K562 (cell line): Measurements from ENCODE around the gene TTLL9. TPM values are rescaled to one million over a fixed set of nuclear protein-coding genes. Genes with fewer than 3 reads are reported as not detected.

Experiments used
- BDP1 ChIP-seq: IDR thresholded peaks from 3 replicates; pipeline ENCODE4 v1.6.1; 2011; ENCODE audit not compliant: insufficient read length, insufficient read depth
- BHLHE40 ChIP-seq: IDR thresholded peaks from 2 replicates; pipeline ENCODE4 v1.6.1; 2011; ENCODE audit warnings: low read length, improper control_type of control experiment
- BRD9 ChIP-seq: fragments of 450-650 bp; IDR thresholded peaks from 2 replicates; pipeline ENCODE4 v1.6.1; 2018; ENCODE audit warnings: low read depth; ENCODE audit not compliant: partially characterized antibody
- CSDE1 ChIP-seq, 2 experiments: fragments of 450-650 bp; IDR thresholded peaks; 2 replicates each; pipeline ENCODE4 v1.6.1; 2016; ENCODE audit warnings: mild to moderate bottlenecking in 1 of 2
- EHMT2 ChIP-seq: fragments of 450-650 bp; IDR thresholded peaks from 2 replicates; pipeline ENCODE4 v1.6.1; 2018; ENCODE audit warnings: antibody characterized with exemption
- ELF1 ChIP-seq: fragments of 200-800 bp; sonication (Bioruptor generic); IDR thresholded peaks from 2 replicates; pipeline ENCODE4 v1.6.1; 2016; ENCODE audit warnings: missing genetic modification characterization, missing compliant biosample characterization
- ILF3 ChIP-seq: fragments of 450-650 bp; IDR thresholded peaks from 2 replicates; pipeline ENCODE4 v1.6.1; 2018; ENCODE audit warnings: antibody characterized with exemption, mild to moderate bottlenecking, moderate library complexity, borderline replicate concordance
- IRF2 ChIP-seq: sonication (generic); formaldehyde crosslinking; IDR thresholded peaks from 2 replicates; pipeline ENCODE4 v1.8.1; 2022; ENCODE audit warnings: mild to moderate bottlenecking, missing genetic modification reagents
- MXI1 ChIP-seq: IDR thresholded peaks from 2 replicates; pipeline ENCODE4 v1.6.1; 2011; ENCODE audit warnings: low read depth, mild to moderate bottlenecking, improper control_type of control experiment, low read length
- NEUROD1 ChIP-seq: fragments of 150-350 bp; IDR thresholded peaks from 2 replicates; pipeline ENCODE4 v1.6.1; 2014; ENCODE audit warnings: borderline replicate concordance, low read length, low read depth; ENCODE audit not compliant: partially characterized antibody
- POLR2AphosphoS2 ChIP-seq: IDR thresholded peaks from 2 replicates; pipeline ENCODE4 v1.6.1; 2012; ENCODE audit warnings: low read length, improper control_type of control experiment
- POLR3A ChIP-seq: IDR thresholded peaks from 2 replicates; pipeline ENCODE4 v1.6.1; 2011; ENCODE audit warnings: borderline replicate concordance, mild to moderate bottlenecking, moderate library complexity; ENCODE audit not compliant: insufficient read length, insufficient read depth; ENCODE audit errors: extremely low read depth
- PTBP1 ChIP-seq: fragments of 200-400 bp; formaldehyde crosslinking; IDR thresholded peaks from 2 replicates; pipeline ENCODE4 v1.6.1; 2017; ENCODE audit warnings: low read depth, low read length
- RFX1 ChIP-seq: fragments of 450-650 bp; IDR thresholded peaks from 2 replicates; pipeline ENCODE4 v1.6.1; 2016; ENCODE audit warnings: mild to moderate bottlenecking, moderate library complexity
- ZBTB17 ChIP-seq: fragments of 450-650 bp; formaldehyde crosslinking; IDR thresholded peaks from 2 replicates; pipeline ENCODE4 v1.4.0; 2020; ENCODE audit warnings: mild to moderate bottlenecking
- ZKSCAN1 ChIP-seq: fragments of 150-350 bp; IDR thresholded peaks from 2 replicates; pipeline ENCODE4 v1.6.1; 2016; ENCODE audit warnings: low read depth, low read length
- ZNF212 ChIP-seq: fragments of 450-650 bp; formaldehyde crosslinking; IDR thresholded peaks from 2 replicates; pipeline ENCODE4 v1.4.0; 2020; ENCODE audit warnings: mild to moderate bottlenecking
- ZNF217 ChIP-seq: sonication (generic); formaldehyde crosslinking; IDR thresholded peaks from 2 replicates; pipeline ENCODE4 v1.8.0; 2022; ENCODE audit warnings: mild to moderate bottlenecking, missing genetic modification reagents
- ZNF696 ChIP-seq: fragments of 250-450 bp; sonication (Bioruptor Pico); conservative IDR thresholded peaks from 2 replicates; pipeline ENCODE4 v1.4.0; 2020; ENCODE audit warnings: mild to moderate bottlenecking, moderate library complexity
- polyA plus RNA-seq, 8 experiments: library from polyadenylated mRNA; depleted of rRNA in 4 of 8; stranded (reverse) in 5 of 8; unstranded in 3 of 8; fragments of >200 nt; fragmentation: Nextera tagmentation in 2 of 8; fragmentation: Illumina TruSeq in 1 of 8; extraction: Ambion mirVana in 2 of 8; extraction: Trizol in 1 of 8; gene quantifications; 2 replicates each; pipeline versions ENCODE4 v1.2.1 to v1.2.3, GENCODE V29; 2011 to 2014; ENCODE audit warnings: inconsistent platforms in 1 of 8, missing spikeins in 1 of 8
- total RNA-seq, 7 experiments: library from RNA; depleted of rRNA in 6 of 7; stranded (reverse); fragments of >200 nt in 6 of 7; fragmentation: Illumina TruSeq in 2 of 7; extraction: Trizol in 2 of 7; gene quantifications; 2 replicates each; pipeline versions ENCODE4 v1.2.1 to v1.2.3, GENCODE V29; 2011 to 2021; ENCODE audit warnings: low replicate concordance in 1 of 7
- TF ChIP-seq, protein P1 (sequence below): fragments of 450-650 bp; IDR thresholded peaks from 2 replicates; pipeline ENCODE4 v1.7.0; 2016; ENCODE audit warnings: borderline replicate concordance
- TF ChIP-seq, protein P2 (sequence below): fragments of 250-450 bp; sonication (Bioruptor Pico); IDR thresholded peaks from 2 replicates; pipeline ENCODE4 v1.8.0; 2021; ENCODE audit warnings: borderline replicate concordance, mild to moderate bottlenecking, moderate library complexity; ENCODE audit not compliant: poor library complexity, severe bottlenecking
- TF ChIP-seq, protein P3 (sequence below): fragments of 250-450 bp; sonication (Bioruptor Pico); IDR thresholded peaks from 2 replicates; pipeline ENCODE4 v1.5.0; 2020; ENCODE audit warnings: mild to moderate bottlenecking, borderline replicate concordance
- TF ChIP-seq, protein P4 (sequence below), 2 experiments: fragments of 200-800 bp in 1 of 2; sonication (Bioruptor generic) in 1 of 2; sonication (generic) in 1 of 2; formaldehyde crosslinking in 1 of 2; IDR thresholded peaks in 1 of 2; conservative IDR thresholded peaks in 1 of 2; 2 replicates each; pipeline versions ENCODE4 v1.5.0 to v1.6.1; 2016 to 2020; ENCODE audit warnings: missing compliant biosample characterization in 1 of 2, missing genetic modification characterization in 1 of 2, missing genetic modification reagents in 1 of 2

The TTLL9 gene
- total and polyA plus RNA-seq, 9 of the 15 experiments (the other 6 are each of a cell fraction or from before 2014, with no cell fraction given) = 0.06 to 0.07 TPM; not detected in 7

- TF ChIP-seq, protein P1, sequence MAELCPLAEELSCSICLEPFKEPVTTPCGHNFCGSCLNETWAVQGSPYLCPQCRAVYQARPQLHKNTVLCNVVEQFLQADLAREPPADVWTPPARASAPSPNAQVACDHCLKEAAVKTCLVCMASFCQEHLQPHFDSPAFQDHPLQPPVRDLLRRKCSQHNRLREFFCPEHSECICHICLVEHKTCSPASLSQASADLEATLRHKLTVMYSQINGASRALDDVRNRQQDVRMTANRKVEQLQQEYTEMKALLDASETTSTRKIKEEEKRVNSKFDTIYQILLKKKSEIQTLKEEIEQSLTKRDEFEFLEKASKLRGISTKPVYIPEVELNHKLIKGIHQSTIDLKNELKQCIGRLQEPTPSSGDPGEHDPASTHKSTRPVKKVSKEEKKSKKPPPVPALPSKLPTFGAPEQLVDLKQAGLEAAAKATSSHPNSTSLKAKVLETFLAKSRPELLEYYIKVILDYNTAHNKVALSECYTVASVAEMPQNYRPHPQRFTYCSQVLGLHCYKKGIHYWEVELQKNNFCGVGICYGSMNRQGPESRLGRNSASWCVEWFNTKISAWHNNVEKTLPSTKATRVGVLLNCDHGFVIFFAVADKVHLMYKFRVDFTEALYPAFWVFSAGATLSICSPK = no peak
- no peak for TF ChIP-seq PTBP1
- peak; percentile 64; the same call in 1 of the 2 replicates for TF ChIP-seq ZKSCAN1
- no peak for TF ChIP-seq NEUROD1
- no peak for TF ChIP-seq RFX1
- TF ChIP-seq, protein P2, sequence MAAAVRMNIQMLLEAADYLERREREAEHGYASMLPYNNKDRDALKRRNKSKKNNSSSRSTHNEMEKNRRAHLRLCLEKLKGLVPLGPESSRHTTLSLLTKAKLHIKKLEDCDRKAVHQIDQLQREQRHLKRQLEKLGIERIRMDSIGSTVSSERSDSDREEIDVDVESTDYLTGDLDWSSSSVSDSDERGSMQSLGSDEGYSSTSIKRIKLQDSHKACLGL = no peak
- TF ChIP-seq POLR2AphosphoS2 = no peak
- no peak for TF ChIP-seq ZNF217 (CRISPR knock-in tag)
- TF ChIP-seq, protein P3, sequence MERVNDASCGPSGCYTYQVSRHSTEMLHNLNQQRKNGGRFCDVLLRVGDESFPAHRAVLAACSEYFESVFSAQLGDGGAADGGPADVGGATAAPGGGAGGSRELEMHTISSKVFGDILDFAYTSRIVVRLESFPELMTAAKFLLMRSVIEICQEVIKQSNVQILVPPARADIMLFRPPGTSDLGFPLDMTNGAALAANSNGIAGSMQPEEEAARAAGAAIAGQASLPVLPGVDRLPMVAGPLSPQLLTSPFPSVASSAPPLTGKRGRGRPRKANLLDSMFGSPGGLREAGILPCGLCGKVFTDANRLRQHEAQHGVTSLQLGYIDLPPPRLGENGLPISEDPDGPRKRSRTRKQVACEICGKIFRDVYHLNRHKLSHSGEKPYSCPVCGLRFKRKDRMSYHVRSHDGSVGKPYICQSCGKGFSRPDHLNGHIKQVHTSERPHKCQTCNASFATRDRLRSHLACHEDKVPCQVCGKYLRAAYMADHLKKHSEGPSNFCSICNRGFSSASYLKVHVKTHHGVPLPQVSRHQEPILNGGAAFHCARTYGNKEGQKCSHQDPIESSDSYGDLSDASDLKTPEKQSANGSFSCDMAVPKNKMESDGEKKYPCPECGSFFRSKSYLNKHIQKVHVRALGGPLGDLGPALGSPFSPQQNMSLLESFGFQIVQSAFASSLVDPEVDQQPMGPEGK (CRISPR knock-in tag) = no peak
- no peak for TF ChIP-seq ILF3
- TF ChIP-seq BHLHE40 = 0 out of 2 replicates have a peak, but pooled peaks have one; percentile 20
- no peak for TF ChIP-seq CSDE1 (IDR thresholded peaks at IDR 0.05)
- TF ChIP-seq, protein P4, sequence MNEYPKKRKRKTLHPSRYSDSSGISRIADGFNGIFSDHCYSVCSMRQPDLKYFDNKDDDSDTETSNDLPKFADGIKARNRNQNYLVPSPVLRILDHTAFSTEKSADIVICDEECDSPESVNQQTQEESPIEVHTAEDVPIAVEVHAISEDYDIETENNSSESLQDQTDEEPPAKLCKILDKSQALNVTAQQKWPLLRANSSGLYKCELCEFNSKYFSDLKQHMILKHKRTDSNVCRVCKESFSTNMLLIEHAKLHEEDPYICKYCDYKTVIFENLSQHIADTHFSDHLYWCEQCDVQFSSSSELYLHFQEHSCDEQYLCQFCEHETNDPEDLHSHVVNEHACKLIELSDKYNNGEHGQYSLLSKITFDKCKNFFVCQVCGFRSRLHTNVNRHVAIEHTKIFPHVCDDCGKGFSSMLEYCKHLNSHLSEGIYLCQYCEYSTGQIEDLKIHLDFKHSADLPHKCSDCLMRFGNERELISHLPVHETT (CRISPR knock-in tag; conservative IDR thresholded peaks at IDR 0.05 in 1 of 2, IDR thresholded peaks at IDR 0.05 in 1 of 2) = no peak
- no peak for TF ChIP-seq BRD9
- no peak for TF ChIP-seq ZNF212 (CRISPR knock-in tag)
- no peak for TF ChIP-seq ELF1 (tag)
- TF ChIP-seq ZNF696 (CRISPR knock-in tag) = no peak
- TF ChIP-seq BDP1 = no peak
- no peak for TF ChIP-seq IRF2 (CRISPR knock-in tag)
- no peak for TF ChIP-seq MXI1
- no peak for TF ChIP-seq POLR3A
- peak; percentile 64 for TF ChIP-seq ZBTB17
- TF ChIP-seq EHMT2 = no peak
Measured at GRCh38 chr20:31951530-31952453, 81.4 kb downstream of the TTLL9 start, which contains the start of gene PDRG1 (continued).
